WERI-Rb-1 (cell line): ENCODE data around the gene TCL1A.

Source experiments
- DNase-seq: peaks from one replicate; pipeline ENCODE4 v3.0.0-alpha.2; 2020
- H3K27ac ChIP-seq: fragments of 250-450 bp; sonication (Bioruptor Pico); 2 replicates; pipeline ENCODE4 v1.5.1; 2020; ENCODE audit warnings: mild to moderate bottlenecking, moderate library complexity
- H3K27me3 ChIP-seq: fragments of 250-450 bp; sonication (Bioruptor Pico); 2 replicates; pipeline ENCODE4 v1.5.1; 2021; ENCODE audit warnings: mild to moderate bottlenecking, low read depth, moderate library complexity; ENCODE audit not compliant: insufficient read depth, severe bottlenecking
- H3K36me3 ChIP-seq: fragments of 250-450 bp; sonication (Bioruptor Pico); 2 replicates; pipeline ENCODE4 v1.5.1; 2020; ENCODE audit warnings: mild to moderate bottlenecking, moderate library complexity
- H3K4me3 ChIP-seq: 2 replicates; pipeline ENCODE4 v1.5.1; 2011; ENCODE audit warnings: low read depth, mild to moderate bottlenecking, control low read depth, low read length
- H3K9me3 ChIP-seq: fragments of 250-450 bp; sonication (Bioruptor Pico); 2 replicates; pipeline ENCODE4 v1.5.1; 2021; ENCODE audit warnings: mild to moderate bottlenecking, moderate library complexity; ENCODE audit not compliant: severe bottlenecking
- CTCF ChIP-seq: IDR thresholded peaks from 2 replicates; pipeline ENCODE4 v1.5.1; 2011; ENCODE audit warnings: low read depth, mild to moderate bottlenecking, control low read depth, inconsistent platforms, low read length

Gene TCL1A

GRCh38 chr14:95701846-95702221 lies 12.1 kb downstream of the TCL1A start:
- Histone ChIP-seq H3K36me3 (no peaks in the 10 kb centered on the region), H3K27ac (no peak overlapping the region), H3K4me3 (no peak overlapping the region), H3K27me3 (no peaks in the 10 kb centered on the region), H3K9me3 (no peaks in the 10 kb centered on the region)
- no peak for DNase-seq
- TF ChIP-seq CTCF, result no peak

GRCh38 chr14:95700221-95700976 lies 13.5 kb downstream of the TCL1A start:
- no peaks in the 10 kb centered on the region for H3K27me3 ChIP-seq
- H3K9me3 ChIP-seq, result no peaks in the 10 kb centered on the region
- H3K4me3 ChIP-seq, result no peak overlapping the region
- no peak overlapping the region for H3K27ac ChIP-seq
- no peak for DNase-seq
- TF ChIP-seq CTCF, result no peak
- no peaks in the 10 kb centered on the region for H3K36me3 ChIP-seq

- Histone ChIP-seq H3K27me3 (no peaks in the 10 kb centered on the region), H3K27ac (no peak overlapping the region), H3K4me3 (no peak overlapping the region), H3K36me3 (no peaks in the 10 kb centered on the region), H3K9me3 (no peaks in the 10 kb centered on the region)
- DNase-seq, result no peak
- TF ChIP-seq CTCF, result no peak
These were observed 14.5 kb downstream of the TCL1A start for GRCh38 chr14:95699412-95699811.

GRCh38 chr14:95698287-95698686 lies 15.6 kb downstream of the TCL1A start:
- H3K36me3 ChIP-seq, result no peaks in the 10 kb centered on the region
- H3K27me3 ChIP-seq, result no peaks in the 10 kb centered on the region
- H3K4me3 ChIP-seq, result no peak overlapping the region
- DNase-seq, result no peak
- no peak for TF ChIP-seq CTCF
- no peaks in the 10 kb centered on the region for H3K9me3 ChIP-seq
- no peak overlapping the region for H3K27ac ChIP-seq

- H3K36me3 ChIP-seq, result no peaks in the 10 kb centered on the region
- H3K27me3 ChIP-seq, result no peaks in the 10 kb centered on the region
- no peak overlapping the region for H3K4me3 ChIP-seq
- DNase-seq, result no peak
- TF ChIP-seq CTCF, result no peak
- H3K27ac ChIP-seq, result no peak overlapping the region
- no peaks in the 10 kb centered on the region for H3K9me3 ChIP-seq
These were observed 16.2 kb downstream of the TCL1A start for GRCh38 chr14:95697764-95698163.

- no peak overlapping the region for H3K4me3 ChIP-seq
- no peak overlapping the region for H3K27ac ChIP-seq
These were observed 17.2 kb downstream of the TCL1A start for GRCh38 chr14:95696741-95697140.

More at GRCh38 chr14:95696741-95697140, 17.2 kb downstream of the TCL1A start:
- Histone ChIP-seq H3K27me3 (no peaks in the 10 kb centered on the region), H3K36me3 (no peaks in the 10 kb centered on the region), H3K9me3 (no peaks in the 10 kb centered on the region)
- no peak for DNase-seq
- TF ChIP-seq CTCF, result no peak
